GM21528 (cell line): ENCODE measurements around the gene SFXN4.
A peak's percentile ranks its signal among the peaks of the same experiment; 100 is the strongest.
"Not testable (repeated sequence)": the region's sequence is repeated elsewhere in the genome, so short reads cannot be mapped to it uniquely, and the experiment has no call there.

Source experiments
- ATAC-seq: cut with Tn5 transposase; IDR thresholded peaks from one replicate; pipeline ENCODE4 v1.9.1; 2021; ENCODE audit warnings: mild to moderate bottlenecking, moderate library complexity; ENCODE audit not compliant: unreplicated experiment, low FRiP score

Gene SFXN4

DNA sequence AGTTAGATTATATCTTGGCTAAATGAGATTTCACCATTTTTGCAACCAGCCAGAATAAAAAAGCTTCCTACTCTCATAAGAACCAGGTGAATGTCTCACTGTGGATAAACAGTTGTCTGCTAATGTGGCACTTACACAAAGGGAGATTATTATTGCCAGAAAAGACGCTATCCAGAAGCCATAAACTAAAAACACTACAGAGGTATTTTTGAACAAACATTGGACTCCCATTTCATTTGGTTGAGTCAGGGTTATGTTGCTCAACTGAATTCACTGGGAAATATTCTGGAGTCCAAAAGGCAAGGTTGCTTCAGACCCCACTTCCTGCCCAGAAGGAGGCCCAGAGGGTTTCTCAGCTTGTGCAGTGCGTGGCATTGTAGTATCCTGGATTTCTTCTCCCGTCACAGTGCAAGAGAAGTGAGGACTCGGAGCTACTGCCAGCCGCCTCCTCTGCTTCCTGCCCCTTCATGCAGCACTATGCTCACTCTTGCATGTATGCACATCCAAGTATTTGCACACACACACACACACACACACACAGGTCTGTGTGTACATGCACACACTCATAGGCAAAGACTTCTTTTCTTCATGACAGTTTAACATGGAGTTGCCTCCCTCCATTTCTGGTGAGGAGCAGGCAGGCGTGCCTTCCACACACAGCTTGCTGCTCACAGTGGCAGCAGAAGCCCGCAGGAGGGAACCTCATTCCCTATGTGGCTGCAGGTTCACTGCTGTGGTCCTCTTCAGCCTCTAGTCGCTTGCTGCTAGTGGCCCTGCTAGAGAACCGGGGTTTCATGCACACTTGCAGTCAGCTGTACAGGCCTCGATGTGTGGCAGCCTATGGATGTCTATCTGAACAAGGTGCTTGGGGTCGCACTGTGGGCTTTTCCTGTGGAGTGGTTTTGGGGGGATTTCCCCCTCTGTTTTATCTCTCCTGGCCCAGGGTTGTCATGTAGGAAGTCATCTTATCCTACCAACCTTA lies 51.5 kb downstream of the SFXN4 start:
- ATAC-seq, result no peak

DNA sequence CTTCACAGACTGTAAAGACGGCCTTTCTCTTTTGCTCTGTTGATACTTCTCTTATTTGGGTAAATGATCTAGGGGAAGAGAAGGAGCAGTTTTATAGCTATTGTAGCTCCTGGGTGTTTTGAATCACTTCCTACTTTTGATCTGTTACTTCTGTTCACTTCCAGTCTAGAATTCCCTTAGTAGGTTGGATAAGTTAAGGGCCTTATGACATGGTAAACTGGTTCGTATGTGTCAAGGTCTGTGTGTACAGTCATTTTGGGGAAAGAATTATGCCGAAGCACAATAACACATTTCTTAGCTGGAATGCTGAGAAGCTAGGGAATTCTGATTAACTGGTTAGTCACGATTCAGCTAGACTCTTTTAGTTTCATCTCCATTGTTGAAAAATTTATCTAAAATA lies 53.5 kb downstream of the SFXN4 start:
- ATAC-seq, result no peak

DNA sequence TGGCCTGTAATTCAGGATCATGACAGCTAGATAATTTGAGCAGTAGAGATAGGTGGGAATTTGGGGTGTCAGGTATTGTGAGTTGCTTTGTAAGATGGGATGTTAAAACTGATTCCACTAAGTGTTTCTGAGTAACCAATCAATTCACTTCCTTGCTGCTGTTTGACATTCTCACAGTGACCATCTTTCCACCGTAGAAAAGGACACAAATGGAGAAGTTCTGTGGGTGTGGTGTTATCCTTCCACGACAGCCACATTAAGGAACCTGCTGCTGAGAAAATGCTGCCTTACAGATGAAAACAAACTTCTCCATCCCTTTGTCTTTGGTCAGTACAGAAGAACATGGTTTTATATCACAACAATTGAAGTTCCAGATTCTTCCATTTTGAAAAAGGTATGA lies 57.7 kb downstream of the SFXN4 start:
- not testable (repeated sequence) for ATAC-seq

DNA sequence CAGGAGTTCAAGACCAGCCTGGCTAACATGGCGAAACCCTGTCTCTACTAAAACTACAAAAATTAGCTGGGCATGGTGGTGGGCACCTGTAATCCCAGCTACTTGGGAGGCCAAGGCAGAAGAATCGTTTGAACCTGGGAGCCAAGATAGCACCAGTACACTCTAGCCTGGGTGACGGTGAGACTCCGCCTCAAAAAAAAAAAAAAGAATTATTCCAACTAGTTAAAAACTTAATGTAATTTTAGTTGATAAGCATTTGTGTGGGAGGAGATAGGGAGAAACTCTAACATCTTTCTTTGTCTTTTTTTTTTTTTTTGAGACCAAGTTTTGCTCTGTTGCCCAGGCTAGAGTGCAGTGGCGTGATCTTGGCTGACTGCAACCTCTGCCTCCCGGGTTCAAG lies 58.4 kb downstream of the SFXN4 start:
- ATAC-seq, result not testable (repeated sequence)

DNA sequence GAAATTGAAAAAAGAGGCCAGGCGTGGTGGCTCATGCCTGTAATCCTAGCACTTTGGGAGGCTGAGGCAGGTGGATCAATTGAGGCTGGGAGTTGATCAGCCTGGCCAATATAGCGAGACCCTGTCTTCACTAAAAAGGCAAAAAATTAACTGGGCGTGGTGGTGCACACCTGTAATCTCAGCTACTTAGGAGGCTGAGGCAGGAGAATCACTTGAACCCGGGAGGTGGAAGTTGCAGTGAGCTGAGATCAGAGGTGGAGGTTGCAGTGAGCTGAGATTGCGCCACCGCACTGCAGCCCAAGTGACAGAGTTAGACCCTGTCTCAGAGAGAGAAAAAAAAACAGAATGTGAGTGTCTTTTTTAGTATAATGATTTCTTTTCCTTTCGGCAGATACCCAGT lies 59.6 kb downstream of the SFXN4 start:
- not testable (repeated sequence) for ATAC-seq

DNA sequence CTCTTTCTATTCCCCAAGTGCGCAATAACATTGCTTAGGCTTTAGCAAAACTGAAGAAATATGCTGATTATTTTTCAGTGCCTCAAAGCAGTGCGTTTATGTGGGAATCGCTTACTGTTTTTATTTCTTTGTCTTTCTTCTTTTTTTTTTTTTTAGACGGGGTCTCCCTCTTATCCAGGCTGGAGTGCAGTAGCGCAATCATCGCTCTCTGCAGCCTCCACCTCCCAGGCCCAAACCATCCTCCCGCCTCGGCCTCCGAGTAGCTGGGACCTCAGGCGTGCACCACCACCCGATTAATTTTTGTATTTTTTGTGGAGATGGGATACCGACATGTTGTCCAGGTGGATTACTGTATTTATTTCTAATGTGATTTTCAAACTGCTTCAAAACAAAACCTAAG lies 60.4 kb downstream of the SFXN4 start:
- no peak for ATAC-seq

DNA sequence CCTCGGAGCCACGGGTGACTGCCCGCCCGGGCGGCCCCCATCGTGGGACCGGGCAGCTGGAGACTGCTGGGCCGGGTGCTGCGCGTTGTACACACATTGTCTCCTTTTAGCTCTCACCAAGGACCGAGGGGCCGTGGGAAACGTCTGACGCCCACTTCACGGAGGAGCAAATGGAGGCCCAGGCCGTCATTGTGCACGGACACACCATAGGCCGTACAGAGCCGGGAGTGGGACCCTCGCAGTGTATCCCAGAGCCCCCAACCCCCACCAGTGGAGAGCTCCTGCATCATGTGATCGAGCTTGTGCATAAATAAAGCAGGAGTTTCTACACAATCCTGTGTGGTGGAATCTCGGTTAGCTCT lies 60.9 kb downstream of the SFXN4 start:
- peak; percentile 36 for ATAC-seq

DNA sequence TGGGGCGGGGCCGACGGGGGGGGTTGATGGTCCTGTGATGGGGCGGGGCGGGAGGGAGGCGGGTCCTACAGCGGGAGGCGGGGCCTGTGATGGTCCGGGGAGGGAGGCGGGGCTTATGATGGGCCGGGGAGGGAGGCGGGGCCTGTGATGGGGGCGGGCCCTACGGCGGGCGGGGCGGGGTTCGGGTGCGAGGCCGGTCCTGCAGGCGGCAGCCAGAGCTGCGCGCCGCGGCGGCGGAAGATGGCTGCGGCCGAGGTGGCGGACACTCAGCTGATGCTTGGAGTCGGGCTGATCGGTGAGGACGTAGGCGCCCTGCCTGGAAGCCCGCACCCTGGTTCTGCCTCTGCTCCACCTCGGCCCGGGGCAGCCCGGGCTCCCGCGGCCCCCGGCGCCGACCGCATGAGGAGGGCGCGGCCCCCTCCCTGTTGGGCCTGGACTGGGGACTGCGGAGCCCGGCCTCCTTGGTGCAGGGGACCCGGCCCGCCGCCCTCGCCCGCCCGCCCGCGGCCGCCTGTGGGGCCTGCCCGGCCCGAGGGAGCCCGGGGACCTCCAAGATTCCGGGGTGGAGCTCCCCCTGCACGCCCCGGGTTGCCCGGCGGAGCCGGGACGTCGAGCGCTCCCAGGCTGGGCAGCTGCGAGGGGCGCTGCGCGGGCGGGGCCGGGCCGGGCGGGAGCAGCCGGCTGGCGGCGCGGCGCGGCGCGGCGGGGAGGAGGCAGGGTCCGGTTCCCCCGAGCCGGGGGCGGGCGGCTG lies 61.4 kb downstream of the SFXN4 start, which contains the start of gene DENND10:
TSS of gene DENND10 (plus strand) at position 211 of the 751 bp plus-strand sequence. CDS start at position 241, 30 bp downstream.
- peak; percentile 90 for ATAC-seq

DNA sequence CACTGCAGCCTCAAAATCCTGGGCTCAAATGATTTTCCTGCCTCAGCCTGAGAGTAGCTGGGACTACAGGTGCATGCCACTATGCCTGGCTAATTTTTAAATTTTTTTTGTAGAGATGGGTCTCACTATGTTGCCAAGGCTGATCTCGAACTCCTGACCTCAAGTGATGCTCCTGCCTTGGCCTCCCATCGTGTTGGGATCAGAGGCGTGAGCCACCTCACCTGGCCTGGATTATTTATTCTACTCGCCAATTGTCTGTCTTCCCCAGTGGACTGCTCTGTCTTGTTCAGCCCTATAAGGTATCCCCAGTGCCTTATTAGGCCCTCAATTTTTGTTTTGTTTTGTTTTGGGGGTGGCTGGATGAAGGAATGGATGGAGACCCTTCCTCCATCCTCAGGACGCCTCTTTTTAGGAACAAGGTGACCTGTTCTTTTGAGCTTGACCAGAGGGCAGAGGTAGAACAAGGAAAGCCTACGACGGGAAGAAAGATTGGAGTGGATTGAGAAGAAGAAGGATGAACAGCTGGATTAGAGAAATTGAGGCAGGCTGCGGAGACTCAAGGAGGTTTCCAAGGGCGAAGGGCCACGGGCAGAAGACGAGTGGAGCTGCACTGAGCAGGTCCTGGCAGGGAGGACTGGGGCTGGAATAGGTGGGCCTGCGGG lies 62.1 kb downstream of the SFXN4 start:
- no peak for ATAC-seq

DNA sequence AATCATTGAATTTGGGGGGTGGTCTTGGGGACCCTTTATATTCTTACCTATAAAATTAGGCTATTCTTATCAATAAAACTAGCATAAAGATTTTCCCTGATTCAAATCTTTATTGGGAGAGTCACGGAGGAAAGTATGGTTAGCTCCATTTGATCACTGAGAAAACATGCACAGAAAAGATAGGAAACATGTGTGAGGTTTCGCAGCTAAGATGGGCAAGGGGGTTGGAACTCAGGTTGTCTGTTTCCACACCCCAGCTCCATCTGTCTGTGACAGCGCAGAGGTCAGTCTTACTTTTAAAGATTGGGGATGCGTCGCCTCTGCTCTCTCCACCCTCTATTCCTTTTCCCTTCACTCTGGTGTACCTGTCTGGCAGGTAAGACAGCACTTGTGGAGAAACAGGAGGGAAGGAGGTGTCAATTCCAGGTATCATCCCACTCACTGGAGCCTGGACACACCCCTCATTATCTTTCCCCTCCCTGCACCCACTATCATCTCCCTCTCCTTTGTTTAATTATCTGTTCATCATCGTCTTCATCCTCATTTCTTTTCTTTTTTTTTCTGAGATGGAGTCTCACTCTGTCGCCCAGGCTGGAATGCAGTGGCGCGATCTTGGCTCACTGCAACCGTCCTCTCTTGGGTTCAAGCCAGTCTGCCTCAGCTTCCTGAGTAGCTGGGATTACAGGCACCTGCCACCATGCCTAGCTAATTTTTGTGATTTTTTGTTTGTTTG lies 64.0 kb downstream of the SFXN4 start:
- ATAC-seq, result no peak

DNA sequence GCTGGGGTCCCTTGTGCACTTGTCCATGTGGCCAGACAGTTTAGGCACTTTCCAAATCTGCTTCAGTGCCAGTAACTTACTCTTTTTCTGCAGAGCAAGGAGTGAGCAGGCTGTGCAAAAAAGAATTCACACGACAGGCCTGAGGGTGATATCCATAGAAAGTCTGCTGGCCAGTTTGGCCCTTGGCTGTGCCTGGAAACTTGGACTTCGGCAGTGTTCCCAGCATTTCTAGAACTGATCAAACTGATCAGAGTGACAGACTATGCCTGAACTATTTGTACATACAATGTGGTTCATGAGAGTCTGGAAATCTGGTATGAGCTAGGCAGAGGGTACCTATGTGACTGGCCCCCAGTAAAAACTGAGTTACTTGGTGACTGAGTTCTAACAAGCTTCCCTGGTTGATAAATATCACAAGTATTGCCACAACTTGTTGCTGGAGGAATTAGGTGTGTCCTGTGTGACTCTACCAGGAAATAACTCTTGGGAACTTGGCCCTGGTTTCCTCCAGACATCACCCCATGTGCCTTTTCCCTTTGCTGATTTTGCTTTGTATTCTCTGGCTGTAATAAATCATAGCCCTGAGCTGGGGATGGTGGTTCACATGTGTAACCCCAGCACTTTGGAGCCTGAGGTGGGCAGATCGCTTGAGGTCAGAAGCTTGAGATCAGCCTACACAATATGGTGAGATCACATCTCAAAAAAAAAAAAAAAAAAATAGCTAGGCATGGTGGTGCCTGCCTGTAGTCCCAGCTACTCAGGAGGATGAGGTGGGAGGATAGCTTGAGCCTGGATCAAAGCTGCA lies 64.9 kb downstream of the SFXN4 start:
- ATAC-seq, result no peak

DNA sequence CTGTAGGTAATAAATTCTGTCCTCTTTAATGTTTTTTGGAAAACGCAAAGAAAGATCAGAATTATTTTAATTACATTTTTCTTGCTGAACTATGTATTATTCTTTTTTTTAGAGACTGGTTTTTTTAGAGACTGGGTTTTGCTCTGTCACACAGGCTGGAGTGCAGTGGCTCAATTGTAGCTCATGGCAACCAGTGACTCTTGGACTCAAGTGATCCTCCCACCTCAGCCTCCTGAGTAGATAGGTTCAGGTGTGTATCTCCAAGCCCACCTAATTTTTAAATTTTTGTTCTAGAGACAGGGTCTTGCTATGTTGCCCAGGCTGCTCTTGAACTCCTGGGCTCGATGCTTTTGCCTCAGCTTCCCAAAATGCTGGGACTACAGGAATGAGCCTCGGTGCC lies 66.9 kb downstream of the SFXN4 start:
- no peak for ATAC-seq

DNA sequence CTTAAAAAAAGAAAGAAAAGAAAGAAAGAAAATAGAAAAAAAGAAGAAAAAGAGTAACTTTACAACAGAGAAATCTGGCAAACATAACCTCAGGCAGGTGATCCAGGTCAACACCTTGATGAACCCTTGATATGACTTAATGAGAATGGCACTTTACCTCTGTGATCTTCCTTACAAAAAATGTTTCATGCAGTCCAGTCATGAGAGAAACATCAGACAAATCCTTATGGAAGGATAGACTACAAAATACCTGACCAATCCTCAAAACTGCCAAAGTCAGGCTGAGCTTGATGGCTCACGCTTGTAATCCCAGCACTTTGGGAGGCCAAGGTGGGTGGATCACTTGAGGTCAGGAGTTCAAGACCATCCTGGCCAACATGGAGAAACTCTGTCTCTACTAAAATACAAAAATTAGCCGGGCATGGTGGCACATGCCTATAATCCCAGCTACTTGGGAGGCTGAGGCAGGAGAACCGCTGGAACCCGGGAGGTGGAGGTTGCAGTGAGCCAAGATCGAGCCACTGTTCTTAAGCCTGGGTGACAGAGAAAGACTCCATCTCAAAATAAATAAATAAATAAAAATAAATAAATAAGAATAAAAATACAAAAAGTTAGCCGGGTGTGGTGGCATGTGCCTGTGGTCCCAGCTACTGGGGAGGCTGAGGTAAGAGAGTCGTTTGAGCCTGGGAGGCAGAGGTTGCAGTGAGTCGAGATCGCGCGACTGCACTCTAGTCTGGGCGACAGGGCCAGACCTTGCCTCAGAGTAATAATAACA lies 68.7 kb downstream of the SFXN4 start:
- ATAC-seq, result not testable (repeated sequence)

DNA sequence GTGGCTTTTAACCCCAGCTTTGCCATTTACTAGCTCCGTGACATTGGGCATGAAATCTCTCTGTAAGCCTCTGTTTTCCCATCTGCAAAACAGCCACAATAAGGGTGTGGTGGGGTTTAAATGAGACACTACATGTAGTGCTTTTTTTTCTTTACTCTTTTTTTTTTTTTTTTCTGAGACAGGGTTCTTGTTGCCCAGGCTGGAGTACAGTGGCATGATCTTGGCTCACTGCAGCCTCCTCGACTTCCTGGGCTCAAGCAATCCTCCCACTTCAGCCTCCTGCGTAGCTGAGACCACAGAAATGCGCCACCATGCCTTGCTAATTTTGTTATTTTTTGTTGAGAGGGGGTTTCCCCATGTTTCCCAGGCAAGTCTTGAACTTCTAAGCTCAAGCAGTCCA lies 69.9 kb downstream of the SFXN4 start:
- no peak for ATAC-seq

DNA sequence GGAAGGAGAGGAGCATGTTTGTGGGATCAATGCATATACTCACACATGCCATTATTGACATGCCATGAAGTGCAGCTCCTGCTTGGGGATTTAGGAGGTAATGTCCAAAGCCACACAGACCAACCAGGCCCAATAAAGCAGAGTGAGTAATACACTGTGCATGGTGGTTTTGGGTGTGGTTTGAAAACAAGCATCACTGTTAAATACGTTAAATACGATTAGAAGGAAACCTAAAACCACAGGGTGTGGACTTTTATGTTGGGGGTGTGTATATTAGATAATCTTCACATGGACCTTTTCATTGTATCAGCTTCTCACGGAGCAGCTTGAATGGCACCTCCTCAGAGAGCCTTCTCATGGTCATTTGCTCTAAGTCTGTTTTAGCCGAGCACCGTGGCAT lies 74.5 kb downstream of the SFXN4 start:
- no peak for ATAC-seq
